Measurements from ENCODE around the gene BDH1.
"Not testable (repeated sequence)": the region's sequence is repeated elsewhere in the genome, so short reads cannot be mapped to it uniquely, and the experiment has no call there.

BDH1 gene

DNA sequence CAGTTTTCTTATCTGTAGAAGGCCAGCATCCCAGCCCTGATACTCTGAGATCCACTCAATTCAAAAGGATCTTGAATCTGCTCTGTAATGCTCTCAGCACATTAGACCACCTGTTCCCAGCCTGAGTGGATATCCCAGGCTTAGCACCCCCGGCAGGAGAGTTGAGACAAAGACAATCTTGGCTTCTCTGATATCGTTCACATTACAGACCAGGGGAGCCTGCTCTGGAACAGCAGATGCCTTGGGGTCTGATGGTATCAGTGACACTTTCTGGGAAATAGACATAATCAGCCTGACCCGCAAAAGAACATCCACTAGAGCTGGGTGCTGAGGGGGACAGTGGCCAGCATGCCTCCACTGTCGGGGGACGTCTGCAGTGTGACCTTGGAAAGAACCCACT, 70.6 kb downstream of the BDH1 start:
- DNase-seq (ENCODE audit: low read depth) = no peak

DNA sequence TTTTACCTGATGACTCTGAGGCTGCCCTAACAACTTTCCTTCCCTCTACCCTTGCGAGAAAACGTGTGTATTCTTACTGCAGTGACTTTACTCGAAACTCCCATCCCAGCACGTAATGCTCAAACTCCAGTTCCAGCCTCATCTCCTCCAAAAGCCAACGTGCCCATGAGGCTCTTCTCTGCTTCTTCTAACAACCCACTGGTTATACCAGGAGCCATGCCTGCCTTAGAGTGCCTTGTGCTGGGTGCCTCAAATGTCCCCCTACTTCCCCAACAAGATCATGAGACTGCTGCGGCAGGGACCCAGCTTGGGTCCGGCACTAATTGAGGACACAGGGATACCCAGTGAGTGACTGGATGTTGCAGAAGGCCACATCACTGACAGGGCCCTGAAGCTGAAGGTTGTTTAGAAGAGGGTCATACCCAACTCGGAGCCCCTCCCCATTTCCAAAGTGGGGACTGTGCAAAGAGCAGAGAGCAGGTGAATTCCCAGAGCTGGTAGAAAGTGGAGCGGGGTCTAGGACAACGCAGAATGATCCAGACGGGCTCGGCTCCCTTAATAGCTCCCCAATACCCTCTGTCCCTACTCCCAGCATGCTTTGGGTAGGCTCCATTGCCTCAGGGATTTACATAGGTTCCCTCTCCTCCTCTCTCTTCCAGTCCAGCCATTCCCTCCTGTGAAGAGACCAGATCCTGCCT, 71.4 kb downstream of the BDH1 start:
- DNase-seq (ENCODE audit: low read depth) = no peak

DNA sequence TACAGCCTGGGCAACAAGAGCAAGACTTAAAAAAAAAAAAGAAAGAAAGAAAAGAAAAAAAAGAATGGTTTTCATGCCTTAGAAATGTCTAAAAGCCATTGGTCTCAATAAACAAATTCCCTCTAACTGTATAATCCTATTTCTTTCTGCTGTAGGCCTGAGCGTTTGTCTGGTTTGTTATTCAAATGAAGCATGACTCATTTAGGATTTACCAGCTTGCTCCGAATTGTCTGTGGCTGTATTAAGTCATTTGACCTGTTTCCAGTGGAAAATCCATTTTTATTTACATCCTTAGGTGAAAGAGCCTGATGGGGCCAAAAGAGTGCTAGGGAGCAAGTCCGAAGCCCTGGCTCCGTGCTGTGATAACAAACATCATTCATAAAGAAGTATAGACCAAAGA, 73.8 kb downstream of the BDH1 start:
- DNase-seq (ENCODE audit: low read depth) = no peak

DNA sequence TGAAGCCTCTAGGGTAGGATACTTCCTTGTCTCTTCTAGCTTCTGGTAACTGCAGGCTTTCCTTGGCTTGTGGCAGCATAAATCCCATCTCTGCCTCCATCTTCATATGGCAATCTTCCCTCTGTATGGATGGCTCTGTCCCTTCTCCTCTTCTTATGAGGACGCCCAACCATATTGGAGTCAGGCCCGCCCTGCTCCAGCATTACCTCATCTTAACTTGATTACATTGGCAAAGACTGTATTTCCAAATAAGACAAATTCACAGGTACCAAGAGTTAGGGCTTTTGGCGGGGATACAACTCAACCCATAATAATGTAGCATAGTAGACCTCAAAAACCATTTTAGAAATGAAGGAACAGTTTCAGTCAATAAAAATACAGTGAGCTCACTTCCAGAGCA, 75.4 kb downstream of the BDH1 start:
- no peak for DNase-seq (ENCODE audit: low read depth)

DNA sequence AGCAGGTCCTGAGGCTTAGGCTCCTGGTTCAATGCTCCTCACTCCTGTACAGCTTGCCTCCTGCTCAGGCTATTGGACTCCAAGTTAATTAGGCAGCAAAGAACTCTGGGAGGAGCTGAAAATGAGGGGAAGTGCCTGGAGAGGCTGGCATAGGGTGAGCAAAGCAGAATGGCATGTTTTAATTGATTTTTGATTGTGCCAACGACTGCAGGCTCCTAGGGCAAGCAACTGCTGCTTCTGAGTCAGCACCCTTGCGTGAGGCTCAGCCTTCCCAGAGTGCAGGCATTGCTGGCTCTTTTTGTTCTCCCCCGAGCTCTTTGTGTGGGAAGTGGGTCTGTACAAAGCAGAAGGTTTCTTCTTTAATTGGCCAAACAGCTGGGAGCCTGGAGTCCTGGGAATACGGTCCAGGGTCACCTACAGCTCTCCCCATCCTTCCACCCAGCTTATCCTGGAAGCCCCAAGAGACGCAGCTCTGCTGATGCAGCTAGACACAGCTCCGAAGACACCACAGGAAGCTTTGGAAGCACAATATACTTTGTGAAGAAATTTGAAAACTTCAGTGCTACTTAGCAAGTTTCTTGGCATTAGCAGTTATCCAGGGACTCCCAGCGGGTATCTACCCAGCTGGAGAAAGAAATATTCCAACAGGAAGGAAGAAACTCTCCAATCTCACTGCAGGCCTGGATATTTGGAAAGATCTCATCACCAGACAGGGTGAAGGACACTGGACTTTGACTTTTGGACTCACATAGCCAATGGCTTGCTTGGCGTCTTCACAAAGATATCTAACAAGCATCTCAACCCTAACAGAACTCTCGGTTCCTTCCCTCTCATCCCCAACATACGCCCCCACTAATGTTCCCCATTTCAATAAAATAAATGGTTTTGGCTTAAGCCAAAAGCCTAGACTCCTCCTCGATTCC, 76.8 kb downstream of the BDH1 start:
- DNase-seq (ENCODE audit: low read depth) = no peak

DNA sequence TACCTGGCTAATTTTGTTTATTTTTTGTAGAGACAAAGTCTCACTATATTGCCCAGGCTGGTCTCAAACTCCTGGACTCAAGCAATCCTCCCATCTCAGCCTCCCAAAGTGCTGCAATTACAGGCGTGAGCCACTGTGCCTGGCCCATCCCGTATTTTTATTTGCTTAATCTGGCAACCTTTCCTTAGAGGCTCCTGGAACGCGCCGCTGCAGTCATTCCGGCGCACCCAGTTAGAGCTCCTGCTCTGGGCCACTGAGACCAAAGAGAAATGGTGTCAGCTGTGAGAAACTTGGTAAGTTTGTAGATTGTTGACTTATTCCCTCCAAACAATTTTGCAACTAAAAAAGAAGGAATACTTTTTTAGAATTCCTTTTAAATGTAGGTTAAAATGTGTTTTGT, 78.0 kb downstream of the BDH1 start:
- not testable (repeated sequence) for DNase-seq (ENCODE audit: low read depth)

DNA sequence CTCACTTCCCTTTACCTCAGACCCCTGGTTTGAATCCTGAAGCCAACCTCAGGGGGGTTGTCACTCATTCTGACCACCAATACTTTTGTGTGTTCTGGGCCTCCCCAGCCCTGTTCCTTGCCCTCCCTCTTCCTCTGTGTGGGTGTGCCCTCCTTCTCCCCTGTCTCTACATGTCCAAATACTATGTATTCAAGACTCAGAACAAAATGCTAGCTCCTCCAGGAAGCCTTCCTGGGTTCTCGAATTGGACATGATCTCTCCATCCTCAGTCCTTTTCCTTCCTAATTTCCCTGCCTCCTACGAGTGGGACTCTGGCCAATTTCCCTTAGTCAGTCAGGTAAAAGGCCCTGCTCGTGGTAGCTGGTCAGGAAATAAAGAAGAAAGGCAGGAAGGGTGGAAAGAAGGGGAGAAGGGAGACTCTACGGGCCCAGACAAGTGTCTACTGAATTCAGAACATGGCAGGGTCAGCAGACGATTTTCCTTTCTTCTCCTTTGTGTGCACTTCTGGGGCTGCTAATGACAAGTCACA, 79.7 kb downstream of the BDH1 start:
- no peak for DNase-seq (ENCODE audit: low read depth)

DNA sequence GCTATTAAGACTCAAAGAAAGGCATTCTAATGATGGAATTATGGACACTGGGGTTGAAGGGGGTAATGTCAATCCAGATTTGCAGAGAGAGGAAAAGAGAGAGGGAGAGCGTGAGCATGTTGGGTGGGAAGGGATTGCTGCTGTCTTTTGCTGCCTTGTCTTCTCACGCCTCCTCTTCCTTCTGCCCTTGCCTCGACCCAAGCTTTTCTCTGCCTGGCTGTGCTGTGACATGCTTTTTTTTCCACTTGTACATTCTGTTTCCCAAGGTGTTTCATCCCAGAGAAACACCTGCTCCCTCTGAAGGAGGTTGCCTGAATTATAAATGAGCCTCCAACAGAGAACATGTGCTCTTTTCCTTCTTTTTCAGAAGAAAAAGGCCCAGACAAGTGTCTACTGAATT, 80.3 kb downstream of the BDH1 start:
- no peak for DNase-seq (ENCODE audit: low read depth)

DNA sequence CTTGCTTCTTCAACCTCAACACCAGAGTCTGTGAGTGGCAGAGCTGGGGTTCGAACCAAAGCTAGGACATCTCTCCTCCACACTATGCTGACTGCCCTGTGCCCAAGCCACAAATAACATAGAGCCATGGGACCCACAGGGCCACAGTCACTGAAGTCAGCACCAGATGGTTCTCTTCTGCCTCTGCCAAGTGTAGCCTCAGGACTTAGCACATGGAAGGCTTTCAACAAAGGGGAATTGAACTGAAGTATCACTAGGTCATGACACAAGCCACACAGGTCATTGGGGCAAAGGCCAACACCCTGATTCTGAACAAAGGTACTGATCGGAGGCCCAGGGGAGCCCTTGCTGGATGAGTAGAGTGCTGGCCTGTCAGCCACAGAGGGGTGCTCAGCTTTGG, 83.6 kb downstream of the BDH1 start:
- no peak for DNase-seq (ENCODE audit: low read depth)

DNA sequence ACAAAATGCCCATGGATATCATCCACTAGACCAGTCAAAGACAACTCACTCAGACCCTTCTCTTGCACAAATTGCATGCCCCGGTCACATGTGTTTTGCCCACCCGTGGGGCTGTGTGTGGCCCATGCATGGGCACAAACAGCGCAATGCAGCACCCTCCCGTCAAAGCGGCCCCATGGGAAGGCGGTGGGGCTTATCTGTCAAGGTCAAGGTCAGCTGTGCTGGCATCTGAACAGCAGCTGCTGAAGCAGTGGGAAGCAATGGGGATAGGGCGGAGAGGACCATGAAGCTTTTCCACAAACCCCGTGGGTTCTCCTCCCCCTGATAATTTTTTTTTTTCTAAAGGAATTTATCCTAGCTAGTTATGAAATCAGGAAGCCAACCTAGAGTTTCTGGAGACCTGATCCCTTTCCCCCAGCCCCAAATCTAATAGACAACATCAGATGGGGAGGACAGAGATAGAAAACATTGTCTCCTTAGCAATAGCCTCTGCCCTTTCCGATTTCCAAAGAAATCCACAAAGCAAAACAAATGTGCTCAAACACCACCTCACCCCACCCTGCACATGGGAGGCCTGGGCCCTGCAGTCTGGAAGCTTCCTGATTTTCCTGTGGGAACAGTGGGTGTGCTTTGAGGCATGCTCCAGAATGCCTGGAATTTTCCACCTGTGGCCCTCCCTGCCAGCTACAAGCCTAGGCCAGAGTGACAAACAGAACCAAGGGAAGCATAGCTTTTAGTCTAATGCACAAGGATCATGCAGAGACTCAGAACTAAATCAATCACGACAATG, 84.4 kb downstream of the BDH1 start:
- DNase-seq (ENCODE audit: low read depth) = no peak

DNA sequence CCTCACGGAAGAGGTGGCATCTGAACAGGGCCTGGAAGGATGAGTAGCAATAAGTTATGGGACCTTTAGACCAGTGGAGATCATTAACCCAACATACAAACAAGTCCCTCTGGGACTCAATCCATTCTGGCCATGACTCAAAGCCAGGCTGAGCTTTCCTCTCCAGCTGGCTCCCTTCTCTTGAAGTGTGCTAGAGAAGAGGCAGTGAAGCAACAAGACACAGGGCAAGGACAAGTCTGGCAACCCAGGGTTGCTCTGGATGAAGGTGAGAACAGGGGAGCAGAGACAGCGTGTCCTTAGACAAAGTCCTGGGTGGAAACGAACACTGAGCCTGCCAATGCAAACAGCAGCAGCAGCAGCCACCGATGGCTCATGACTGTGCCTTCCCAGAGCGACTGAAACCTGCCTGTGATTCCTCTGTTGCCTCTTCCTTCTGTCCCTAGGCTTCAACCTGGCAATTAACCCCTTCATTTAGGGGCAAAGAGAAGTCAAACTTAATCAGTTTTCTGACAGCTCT, 86.8 kb downstream of the BDH1 start:
- DNase-seq (ENCODE audit: low read depth) = no peak

DNA sequence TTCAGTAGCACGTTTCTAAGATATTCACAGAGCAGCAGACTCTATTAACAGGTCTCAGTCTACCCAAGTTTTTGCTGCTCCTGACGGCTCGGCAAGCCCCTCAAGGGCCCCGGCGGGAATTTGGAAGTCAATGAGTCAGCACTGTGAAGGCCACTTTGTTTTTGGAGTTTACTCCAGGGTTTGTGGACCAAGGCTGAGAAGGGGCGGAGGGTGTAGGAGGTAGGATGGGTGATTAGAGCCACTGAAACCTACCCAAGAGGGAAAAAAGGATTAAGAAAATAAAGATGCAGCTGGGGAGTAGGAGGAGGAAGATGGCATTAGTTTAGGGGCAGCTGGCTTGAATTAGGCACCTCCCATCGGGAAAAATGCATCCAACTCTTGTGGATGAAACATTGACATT, 87.6 kb downstream of the BDH1 start:
- no peak for DNase-seq (ENCODE audit: low read depth)

DNA sequence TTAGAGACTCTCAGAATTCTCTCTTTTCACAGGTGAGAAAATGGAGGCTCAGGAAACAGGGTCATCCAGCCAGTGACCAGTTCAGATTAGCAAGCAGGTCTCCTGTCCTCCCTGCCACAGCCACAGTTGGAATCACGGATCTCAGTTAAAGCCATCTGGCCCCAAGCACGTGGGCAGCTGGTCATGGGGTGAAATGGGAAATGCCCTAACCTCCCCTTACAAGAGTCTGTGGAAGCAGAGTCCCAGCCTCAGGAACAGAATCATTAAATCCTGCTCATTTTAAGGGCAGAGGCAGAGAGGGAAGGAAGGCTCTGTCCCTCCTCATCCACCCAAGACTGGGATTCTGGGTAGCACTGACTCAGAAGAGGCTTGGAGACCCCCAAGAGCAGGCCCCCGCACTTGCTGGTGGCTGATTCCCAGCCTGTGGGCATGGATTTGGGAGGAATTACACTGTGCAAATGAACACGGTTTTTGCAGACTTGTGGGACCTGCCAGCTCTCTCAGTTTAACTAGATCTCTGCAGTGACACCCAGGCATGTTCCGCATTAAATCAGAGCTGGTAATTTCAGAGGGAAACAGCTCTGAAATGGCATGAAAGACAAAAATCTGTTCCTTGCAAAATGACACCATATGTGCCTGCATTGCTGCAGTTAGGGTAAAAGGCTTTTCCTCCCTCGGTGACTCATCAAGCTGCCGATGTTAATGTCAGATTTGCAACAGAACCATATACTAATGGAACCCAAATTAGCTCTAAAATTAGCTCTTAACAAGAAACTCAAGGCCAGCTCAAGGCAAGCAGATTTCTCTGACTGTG, 89.0 kb downstream of the BDH1 start:
- DNase-seq (ENCODE audit: low read depth) = no peak

DNA sequence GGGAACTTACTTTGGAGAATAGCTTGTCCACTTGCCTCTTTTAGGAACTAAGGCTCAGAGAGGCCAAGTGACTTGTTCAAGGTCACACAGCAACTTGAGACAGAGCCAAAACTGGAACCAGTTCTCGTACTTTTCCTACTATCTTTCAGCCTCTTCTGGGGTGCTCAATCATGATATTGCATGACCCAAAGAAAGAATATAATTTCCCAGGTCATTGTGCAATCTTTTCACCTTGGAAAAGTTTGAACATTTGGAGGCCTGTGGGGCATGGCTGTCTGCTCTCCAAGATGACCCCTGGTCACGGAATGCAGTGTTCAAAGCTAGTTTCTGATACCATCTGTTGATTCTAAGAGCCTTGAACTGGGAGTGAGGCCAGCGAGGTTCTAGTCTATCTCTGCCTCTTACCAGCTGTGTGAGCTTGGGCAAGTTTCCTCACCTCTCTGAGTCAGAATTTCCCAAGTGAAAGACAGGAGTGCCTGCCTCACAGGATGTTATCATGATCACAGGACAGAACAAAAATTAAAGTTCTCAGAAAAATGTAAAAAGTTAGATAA, 89.7 kb downstream of the BDH1 start:
- DNase-seq (ENCODE audit: low read depth) = no peak

DNA sequence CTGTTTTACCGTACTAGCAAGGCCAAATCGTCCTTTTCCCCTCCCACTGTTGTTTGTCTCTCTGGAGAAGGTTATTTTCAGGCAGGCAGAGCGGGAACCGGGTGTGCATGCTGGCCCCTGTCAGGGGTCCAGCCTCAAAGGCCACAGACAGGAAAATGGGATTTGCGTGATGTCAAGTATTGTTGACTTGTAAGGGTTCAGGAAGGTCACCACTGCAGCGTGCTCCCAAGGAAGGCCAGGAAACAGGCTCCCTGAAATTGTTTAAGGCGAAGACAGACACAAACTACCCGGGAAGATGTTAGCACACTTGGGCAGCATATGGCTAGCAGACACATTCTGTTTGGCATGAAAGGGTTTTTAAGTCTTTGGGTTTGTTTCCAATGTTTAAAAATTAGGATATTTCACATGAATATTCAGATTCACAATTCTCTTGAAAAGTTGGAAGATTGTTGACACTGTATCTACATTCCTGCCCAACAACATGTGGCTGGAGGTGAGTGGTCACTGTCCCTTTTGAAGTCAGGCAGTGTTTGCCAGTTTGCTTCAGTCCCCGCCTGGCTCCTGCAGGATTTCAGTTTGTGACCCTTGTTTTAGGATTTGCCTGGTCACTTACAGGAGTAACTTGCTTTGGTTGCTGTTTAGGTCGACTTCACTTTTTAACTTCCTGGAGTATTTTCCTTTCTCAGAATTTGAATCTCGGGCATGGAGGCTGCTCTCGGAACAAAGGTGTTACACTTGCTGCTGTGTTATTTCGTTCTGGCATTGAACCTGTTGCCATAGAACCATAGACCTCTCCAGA, 90.4 kb downstream of the BDH1 start:
- DNase-seq (ENCODE audit: low read depth) = no peak

DNA sequence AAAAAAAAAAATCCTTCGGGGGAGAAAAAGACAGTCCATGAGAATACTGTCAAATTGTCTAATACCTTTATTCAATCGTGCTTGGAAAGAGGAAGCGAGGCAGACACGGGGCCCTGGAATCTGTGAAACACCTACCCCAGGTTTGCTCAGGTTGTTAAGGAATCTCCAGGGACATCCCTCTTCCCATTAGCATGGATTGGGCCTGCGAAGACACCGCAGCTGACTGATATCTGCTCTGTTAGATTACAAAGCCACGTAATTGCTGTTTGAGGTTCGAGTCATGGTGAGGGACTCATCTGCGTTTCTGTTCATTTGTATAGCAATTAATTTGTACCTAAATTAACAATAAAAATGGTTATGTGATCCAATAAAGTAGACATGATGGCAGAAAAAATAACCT, 91.0 kb downstream of the BDH1 start:
- DNase-seq (ENCODE audit: low read depth) = no peak

DNA sequence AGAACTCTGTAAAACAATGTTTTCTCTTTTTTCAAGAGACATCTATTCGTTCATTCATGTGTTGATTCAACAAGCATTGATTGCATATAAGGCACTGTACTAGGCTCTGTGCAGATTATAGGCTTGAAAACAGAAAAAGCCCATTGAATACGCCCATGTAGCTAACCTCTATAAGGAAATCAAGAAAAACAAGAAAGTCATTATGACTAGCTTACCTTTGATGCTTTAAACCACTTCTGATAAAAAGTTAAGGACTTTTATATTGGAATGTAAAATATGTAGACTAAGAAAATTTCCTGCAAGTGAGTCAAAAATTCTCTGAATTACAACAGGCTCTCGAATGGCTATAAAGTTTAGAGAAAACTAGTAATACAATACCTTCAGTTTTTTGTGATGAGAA, 92.5 kb downstream of the BDH1 start:
- no peak for DNase-seq (ENCODE audit: low read depth)

DNA sequence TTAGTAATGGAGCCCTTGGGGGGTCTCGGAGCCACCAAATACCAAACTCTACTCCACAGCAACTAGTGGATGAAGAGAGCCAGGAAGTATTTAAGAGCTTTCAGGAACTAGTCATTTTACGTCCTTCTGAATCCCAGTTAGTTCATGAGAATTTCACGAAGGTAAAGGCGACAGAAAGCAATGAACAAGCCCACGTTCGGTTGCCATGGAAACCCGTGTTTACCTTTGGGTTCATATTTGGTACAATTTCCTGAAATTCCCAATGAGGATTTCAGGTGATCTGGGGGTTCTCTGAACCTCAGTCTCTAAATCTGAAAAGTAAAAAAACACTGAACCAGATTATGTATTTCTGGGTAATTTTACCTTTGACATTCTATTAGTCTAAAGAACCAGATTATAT, 93.0 kb downstream of the BDH1 start:
- DNase-seq (ENCODE audit: low read depth) = no peak

DNA sequence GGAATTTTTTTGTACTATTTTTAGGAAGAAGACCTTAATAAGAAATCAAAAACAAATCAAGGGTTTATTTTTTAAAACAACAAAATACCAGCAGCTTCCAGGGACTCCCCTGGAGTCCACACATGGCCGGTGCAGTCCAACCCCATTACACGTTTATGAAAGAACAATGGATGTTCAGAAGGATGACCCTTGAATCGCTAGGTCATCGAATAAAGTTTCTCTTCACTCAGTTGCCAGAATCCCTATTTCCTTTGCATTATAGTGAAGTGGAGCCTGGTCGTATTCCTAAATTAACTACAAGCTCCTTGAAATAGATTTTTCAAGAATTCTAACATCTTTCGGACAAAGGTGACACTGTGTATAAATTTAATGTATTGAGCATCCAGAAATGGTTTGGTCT, 95.1 kb downstream of the BDH1 start:
- no peak for DNase-seq (ENCODE audit: low read depth)

DNA sequence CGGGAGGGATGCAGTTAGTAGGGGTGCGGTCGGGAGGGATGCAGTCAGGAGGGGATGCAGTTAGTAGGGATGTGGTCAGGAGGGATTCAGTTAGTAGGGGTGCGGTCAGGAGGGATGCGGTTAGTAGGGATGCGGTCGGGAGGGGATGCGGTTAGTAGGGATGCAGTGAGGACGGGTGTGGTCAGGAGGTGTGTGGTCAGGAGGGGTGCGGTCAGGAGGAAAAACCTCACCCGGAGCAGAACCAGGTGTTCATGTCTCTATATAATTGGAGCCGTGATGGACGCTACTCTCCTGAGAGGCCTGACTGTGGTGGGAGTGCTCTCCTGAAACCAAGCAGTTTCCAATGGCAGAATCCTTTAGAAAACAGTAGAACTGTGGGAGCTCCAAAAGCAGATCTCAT, 95.8 kb downstream of the BDH1 start:
- DNase-seq (ENCODE audit: low read depth) = no peak
